ENCODE results near the gene GPHA2.

Gene GPHA2

DNA sequence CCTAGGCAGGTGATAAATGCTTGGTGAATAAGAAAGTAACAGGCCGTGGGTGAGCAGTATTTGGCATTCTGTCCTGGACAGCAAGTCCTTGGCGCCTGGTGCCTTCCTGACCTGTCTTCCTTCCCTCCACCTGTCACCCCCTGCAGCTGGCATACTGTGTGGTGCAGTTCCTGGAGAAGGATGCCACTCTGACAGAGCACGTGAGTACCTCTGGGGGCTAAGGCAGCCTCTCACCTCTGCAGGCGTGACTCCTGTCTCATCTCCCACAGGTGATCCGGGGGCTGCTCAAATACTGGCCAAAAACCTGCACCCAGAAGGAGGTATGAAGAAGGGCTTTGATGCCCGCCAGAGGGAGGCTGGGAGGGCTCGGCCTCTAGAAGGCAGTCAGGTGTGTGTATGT is 4.4 kb downstream of the GPHA2 start:
- DNase-seq (ENCODE audit: low read depth in 2 of 3, low spot score in 1 of 3), result no peak

DNA sequence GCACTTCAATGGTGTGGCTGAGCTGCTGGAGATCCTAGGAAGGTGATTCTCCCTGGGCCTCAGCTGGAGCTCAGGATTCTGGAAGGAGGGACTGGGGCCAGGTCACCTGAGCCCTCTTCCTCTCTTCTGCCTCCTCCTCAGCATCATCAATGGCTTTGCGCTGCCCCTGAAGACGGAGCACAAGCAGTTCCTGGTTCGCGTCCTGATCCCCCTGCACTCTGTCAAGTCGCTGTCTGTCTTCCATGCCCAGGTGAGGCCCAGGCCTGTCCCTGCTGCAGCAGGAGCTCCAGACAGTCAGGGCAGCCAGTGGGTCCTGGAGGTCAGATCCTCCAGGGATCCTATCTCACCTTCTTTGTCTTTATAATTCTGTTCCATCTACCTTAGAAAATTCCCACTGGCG is 5.4 kb downstream of the GPHA2 start:
- DNase-seq (ENCODE audit: low read depth in 2 of 3, low spot score in 1 of 3), result no peak

DNA sequence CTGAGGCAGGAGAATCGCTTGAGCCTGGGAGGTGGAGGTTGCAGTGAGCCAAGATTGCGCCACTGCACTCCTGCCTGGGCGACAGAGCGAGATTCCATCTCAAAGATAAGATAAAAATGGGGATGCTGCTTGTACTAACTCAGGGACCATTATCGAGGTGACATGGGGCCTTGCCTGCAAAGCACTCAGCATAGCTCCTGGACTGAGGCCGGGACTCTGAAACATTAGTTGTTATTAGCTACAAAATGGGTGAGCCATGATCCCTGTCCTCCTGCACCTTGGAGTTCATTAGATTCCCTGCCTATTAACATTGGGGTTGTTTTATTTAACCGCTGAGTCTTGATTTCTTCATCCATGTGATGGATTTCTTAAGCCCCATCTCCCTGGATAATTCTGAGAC is 6.1 kb downstream of the GPHA2 start:
- no peak for DNase-seq (ENCODE audit: low read depth in 2 of 3, low spot score in 1 of 3)

DNA sequence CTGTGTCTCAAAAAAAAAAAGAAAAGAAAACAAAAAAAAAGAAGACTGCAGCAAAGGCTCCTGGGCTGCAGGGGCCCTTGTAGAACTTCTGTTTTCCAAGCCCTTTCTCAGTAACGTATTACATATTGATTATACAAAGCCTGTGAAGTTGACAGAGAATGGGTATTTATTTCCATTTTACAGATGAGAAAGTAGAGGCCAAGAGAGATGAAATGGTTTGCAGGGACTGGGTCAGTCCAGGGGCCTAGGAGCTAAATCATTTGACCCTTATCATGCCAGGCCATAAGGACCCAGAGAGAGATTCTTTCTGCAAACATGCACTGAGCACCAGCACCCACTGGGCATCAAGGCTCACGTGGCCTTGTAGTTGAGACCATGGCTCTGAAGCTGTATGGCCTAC is 6.7 kb downstream of the GPHA2 start:
- no peak for DNase-seq (ENCODE audit: low read depth in 2 of 3, low spot score in 1 of 3)

DNA sequence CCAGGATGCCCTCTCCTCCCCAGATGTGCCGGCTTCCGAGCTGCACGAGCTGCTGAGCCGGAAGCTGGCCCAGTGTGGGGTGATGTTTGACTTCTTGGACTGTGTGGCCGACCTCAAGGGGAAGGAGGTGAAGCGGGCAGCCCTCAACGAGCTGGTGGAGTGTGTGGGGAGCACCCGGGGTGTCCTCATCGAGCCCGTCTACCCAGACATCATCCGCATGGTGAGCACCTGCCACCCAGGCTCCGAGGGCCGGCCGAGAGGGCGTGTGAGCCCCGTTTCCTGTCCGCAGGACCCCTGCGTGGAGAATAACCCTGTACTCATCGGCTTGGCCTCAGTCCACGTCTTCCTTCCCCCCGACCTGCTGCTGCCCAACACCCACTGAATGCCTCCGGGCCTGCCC is 9.0 kb downstream of the GPHA2 start:
- DNase-seq (ENCODE audit: low read depth in 2 of 3, low spot score in 1 of 3), result no peak

DNA sequence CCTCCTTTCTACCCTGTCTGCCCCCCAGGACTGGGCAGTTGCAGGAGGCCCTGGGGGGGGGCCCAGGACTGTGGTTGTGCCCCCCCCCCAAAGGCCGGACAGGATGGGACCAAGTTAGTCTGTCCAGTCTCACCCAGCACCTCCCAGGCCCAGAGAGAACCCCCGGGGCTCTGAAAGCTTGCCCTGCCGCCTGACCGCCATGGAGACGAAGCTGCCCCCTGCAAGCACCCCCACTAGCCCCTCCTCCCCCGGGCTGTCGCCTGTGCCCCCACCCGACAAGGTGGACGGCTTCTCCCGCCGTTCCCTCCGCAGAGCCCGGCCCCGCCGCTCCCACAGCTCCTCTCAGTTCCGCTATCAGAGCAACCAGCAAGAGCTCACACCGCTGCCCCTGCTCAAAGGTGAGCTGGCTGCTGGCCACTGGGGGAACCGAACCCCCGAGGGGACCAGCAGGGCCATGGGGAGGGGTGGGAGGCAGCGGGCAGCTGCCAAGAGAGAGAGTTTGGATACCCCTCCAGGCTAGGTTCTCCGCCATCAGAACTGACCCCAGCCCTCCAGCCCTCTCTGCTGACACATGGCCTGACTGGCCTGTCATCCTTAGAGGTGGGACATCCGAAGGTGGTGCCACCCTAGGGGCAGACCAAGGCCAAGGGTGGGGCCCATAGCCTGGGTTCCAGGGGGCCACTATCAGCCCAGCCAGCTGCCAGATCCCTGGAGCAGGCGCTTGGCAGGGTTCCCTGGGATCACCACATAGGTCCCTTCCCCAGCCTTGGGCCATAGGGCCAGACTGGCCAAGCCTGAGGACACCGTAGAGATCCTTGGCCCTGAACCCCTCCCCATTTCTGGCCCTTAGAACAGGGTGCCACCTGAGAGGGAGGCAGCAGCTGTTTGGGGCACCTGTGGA is 9.9 kb downstream of the GPHA2 start:
- DNase-seq (ENCODE audit: low read depth in 2 of 3, low spot score in 1 of 3), result no peak

DNA sequence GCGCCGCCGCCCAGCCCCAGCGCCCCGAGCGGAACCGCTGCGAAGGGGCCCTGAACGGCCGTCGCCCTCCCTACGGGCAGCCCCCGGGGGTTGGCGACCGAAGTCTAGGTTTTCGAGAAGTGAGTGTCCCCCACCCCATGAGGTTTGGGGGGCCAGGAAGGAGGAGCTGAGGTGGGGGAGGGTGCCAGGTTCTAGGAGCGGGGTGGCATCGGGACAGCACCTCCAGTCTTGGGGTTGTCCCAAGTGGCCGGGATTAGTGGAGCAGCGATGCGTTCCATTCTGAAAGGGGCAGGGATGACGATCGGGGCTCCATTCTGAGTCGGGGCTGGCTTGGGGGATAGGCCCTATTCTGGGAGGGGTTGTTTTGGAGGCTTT is 10.8 kb downstream of the GPHA2 start:
- DNase-seq (ENCODE audit: low read depth in 2 of 3, low spot score in 1 of 3), result no peak

DNA sequence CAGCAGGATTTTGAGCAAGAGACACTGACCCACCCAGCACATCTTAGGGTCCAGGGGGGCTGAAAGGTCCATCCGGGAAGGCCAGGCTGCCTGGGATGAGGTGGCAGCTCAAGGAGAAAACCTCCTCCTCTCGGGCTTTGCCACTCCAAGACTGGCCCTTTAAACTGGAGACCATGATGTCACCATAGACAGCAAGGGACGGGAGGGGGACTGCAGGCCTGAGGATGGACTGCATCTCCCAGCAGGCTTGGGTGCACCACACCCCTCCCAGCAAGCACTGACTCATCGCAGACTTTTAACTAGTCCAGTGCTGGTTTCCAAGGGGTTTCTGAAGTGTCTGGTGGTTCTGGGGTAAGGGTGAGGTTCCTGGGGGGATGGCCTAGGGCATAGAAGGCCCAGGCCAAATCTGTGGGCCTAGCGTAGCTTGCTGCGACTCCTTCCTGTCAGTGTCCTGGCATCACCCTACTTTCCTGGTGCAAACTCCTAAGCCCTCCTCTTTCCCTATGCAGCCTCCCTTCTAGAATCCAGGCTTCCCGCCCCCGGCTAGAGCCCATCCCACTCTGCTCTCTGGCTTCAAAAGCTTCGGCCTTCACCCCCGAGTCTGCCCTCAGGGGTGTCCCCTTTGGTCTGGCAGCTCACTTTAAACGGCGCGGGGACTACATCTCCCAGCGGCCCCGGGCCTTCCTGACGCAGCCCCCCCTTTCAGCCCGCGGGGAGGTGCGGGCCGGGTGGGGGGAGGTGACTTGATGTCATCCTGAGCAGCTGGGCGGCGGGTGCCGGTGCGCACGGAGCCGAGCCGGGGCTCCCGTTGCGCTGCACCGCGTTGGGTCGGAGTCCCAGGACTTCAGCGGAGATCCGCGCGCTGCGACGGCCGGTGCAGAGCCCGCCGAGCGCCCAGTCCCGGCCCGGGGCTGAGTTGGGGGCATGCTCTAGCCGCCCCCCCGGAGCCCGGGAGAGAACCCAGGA is 11.5 kb downstream of the GPHA2 start, which contains the start of gene PPP2R5B:
TSS of gene PPP2R5B (plus strand) at position 746 of the 966 bp plus-strand sequence. CDS start 1,046 bp downstream, outside the sequence.
- DNase-seq (ENCODE audit: low read depth in 2 of 3, low spot score in 1 of 3), result peak; percentile 74 to 86 (median 75)

DNA sequence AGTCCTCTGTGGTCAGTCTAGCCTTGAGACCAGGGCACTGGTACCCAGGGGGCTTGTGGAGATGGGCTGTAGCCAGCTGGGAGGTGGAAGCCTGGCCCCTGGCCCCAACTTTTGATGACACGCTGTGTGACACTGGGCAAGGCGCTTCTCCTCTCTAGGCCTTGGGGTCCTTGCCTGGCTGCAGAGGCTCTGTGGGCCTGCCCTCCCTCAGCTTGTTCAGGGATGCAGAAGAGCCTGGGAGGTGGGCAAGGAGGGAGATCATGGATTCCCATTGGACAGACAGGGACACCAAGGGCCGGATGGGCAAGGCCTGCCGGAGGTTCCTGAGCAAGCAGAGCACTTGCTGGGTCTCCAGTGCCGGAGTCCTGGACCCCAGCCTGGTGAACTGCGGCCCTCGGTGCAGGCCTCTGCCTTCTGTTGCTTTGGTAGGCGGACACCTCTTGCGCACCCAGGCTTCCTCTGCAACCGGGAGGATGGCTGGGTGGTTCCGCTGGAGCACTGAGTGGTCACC is 12.5 kb downstream of the GPHA2 start:
- no peak for DNase-seq (ENCODE audit: low read depth in 2 of 3, low spot score in 1 of 3)

DNA sequence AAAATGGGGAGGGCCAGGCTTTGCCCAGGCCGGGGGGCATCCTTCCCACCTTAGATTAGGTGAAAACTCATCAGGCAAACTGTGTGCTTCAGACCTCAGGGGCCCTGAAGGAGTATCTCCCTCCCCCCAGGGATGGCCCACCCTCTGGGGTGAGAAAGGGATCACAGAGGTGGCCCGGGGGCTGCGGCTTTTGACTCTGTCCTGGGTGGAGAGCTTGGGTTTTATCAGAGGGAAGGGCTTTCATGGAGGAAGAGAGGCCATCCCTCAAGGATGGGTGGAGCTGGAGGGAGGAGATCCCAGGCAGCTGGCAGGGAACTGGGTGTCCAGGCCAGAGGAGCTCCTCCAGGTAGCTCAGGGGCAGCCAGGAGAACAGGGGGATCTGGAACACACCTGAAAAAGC is 14.3 kb downstream of the GPHA2 start:
- no peak for DNase-seq (ENCODE audit: low read depth in 2 of 3, low spot score in 1 of 3)

DNA sequence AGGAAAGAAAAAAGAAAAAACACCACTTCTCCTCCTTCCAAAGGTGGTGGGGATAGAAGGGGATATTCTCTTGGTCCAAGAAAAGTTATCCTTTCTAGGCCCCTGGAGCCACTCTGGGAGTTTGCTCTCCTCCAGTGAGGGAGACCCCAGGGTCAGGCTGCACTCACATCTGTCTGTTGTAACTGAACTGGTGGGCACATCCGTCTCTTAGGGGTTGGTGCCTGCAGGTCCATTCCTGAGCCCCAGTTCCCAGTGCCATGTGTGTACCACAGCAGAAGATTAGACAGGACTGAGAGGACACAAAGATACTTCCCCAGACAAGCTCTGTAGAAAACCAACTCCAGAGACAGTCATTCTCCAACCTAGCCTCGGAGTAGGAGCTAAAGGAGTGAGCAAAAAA is 15.6 kb downstream of the GPHA2 start:
- DNase-seq (ENCODE audit: low read depth in 2 of 3, low spot score in 1 of 3), result no peak

DNA sequence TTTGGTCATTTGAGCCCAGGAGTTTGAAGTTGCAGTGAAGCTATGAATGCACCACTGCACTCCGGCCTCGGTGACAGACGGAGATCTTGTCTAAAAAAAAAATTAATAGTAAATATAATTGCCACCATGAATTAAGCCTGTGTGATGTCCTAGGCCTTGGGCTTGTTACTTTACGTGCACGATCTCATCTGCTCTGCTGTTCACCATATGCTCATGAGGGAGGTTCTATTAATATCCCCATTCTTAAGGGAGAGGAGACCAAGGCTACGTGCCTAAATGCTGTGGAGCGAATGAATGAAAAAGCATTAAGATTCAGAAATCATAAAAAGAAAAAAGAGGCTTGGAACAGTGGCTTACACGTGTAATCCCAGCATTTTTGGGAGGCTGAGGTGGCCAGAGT is 16.1 kb downstream of the GPHA2 start:
- DNase-seq (ENCODE audit: low read depth in 2 of 3, low spot score in 1 of 3), result no peak

DNA sequence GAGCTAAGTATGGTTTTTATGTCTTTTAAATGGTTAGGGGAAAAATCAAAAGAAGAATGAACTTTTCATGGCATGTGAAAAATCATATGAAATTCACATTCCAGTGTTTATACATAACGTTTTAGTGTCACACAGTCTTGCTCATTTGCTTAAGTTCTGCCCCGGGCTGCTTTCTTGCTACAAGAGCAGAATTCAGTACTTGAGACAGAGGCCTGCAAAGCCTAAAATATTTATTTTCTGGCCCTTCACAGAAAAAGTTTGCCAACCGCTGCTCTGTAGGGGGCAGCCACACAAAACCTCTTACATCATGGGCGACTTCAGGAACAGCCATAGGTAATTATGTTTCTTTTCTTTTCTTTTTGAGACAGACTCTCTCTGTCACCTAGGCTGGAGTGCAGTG is 17.7 kb downstream of the GPHA2 start:
- DNase-seq (ENCODE audit: low read depth in 2 of 3, low spot score in 1 of 3), result no peak

DNA sequence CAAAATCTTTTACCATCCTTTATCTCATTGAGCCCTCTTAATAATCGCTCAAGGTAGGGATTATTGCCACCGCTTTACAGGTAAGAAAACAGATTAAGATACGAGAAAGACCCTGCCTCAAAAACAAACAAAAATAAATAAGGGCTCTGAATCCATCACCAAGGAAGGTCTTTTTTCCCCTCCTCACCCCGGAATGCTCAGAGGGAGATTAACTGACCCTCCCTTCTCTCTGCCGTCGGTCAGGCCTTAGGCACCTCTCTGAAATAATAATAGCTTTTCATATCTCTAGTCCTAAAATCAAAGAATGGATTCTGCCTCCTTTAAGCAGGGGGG is 18.1 kb downstream of the GPHA2 start:
- DNase-seq (ENCODE audit: low read depth in 2 of 3, low spot score in 1 of 3), result no peak

DNA sequence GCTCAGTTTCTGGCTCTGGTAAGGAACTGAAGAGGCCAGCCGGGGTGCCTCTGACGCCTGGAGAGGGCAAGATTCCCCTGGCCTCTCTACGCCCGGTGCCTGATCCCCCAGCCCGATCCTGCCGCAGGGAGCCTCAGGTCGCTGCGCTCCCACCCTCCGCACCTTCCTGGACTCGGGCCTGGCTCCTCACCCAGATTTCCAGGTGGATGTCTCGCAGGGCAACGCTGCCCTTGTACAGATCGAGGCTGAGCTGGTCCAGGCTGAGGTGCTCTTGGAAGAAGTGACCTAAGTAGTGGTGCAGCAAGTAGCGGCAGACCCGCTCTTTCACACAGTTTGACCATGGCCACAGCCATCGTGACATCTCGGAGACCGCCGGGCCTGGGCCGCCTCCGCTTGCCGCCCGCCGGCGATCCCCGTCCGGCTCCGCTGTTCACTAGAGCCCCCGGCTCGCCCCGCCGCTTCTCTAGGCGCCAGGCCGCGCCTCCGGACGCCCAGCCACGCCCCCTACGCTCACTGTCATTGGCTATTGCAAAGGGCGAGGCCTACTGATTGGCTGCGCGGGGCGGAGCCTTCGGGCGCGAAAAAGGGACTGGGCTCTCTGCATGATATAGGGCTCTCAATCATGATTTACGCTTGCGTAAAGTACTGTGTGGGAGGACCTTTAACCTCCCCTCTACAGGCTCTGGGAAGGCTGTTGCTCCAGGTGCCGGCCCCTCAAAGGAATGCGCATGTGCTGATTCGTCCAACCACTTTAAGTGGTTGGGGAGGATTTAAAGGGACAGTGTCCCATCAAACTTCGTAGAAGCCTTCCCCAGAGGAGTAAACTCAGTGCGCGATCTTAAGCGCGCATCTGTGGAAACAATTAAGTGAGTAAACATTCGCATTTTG is 18.7 kb downstream of the GPHA2 start, which contains the start of gene ATG2A:
TSS of gene ATG2A (minus strand) at position 435 of the 888 bp plus-strand sequence. CDS start at position 361, 74 bp downstream.
- peak; percentile 98 to 99 (median 98) for DNase-seq (ENCODE audit: low read depth in 2 of 3, low spot score in 1 of 3)

DNA sequence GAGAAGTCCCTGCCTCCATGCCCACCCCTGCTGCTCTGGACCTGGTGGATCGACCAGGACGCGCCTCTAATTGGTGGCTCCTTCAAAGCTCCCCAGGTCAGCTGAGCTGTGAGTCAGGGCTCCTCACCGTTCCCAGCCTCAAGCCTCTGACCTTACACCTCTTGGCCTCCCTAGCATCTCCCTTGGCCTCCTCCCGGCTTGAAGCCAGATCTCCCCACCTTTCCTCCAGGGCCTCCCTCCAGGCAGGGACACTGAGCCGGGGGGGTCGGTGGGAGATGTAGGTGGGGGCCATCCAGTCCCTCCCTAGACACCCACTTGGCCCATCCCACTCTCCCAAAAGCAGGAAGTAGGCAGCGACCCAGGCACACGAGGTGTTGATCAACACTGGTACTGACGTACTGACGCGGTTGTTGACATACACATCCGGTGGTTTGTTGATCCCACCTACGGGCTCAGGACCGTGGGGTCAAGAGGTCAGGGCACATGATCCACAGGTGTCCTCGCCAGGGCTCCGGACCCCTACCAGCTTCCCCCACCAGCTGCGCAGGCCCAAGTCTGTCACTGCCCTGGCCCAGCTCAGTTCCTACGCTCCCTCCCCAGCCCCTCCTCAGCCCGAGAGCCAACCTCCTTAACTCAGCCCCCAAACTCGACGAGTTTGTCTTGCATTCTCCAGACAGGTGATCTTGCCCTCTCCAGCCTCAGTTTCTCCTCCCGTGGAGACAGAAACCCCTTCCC is 19.5 kb downstream of the GPHA2 start:
- DNase-seq (ENCODE audit: low read depth in 2 of 3, low spot score in 1 of 3), result peak in 2 of 3 donors; percentile 3 to 24

DNA sequence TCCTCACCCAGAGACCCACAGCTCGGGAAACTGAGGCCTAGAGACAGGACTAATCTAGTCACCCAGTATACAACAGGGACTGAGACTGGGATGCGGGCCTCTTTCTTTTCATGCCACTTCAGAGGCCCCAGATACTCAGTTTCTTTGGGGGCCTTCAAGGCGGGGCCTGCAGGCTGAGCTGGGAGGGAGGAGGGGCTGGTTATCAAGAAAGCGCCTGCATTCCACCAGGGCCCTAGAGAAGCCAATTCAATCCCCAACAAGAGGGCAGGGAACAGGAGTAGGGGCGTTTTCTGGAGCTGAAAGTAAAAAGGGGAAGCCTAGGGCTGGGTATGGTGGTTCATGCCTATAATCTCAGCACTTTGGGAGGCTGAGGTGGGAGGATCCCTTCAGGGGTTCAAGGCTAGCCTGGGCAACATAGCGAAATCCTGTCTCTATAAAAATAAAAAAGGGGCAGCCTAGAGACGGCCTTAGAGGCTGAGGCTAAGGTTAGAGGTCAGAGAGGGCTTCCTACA is 20.3 kb downstream of the GPHA2 start:
- DNase-seq (ENCODE audit: low read depth in 2 of 3, low spot score in 1 of 3), result no peak

DNA sequence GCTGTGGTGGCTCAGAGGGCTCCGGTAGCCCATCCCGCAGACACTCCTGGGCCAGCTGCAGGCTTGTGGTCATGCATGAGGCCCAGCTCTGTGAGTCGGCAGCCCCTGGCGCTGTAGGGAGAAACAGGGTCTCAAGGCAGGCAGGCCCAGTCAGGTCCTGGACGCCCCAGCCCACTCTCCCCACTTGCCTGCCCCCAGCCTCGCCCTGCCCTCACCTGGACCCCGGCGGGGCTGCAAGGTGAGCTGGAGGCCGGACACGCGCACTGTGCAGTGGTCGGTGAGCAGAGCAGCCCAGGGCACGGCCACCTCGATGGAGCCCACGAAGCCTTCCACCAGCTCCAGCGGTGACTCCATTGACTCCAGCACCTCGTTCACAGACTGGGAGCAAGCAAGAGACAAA is 21.6 kb downstream of the GPHA2 start:
- DNase-seq (ENCODE audit: low read depth in 2 of 3, low spot score in 1 of 3), result no peak

DNA sequence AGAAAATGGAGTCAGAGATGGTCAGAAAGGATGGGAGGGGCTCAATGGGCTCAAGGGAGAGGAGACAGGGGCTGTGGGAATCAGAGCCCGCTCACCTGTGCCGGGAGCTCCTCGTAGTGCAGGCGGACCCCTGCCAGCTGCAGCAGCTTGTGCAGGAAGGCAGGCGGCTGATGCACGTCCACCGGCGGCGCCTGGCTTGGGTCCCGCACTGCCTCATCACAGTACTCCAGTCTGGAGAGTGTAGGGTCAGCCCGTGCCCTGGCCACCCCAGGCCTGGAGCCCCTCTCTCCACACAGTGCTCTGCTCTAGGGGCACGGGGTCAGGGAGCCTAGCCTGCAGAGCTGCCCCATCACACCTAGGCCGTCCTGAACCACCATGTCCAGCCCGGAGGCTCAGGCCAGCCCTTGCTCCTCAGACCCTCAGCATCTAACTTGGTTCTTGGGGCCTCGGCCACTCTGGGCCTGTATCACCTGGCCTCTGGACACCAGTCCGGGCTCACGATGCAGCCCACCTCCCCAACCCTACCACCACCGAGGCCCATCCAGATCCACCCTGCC is 22.4 kb downstream of the GPHA2 start:
- DNase-seq (ENCODE audit: low read depth in 2 of 3, low spot score in 1 of 3), result no peak

Measured in stimulated activated CD4-positive, alpha-beta T cell treated with anti-CD3 and anti-CD28 coated beads, Interleukin-12 subunit alpha, Interleukin-12 subunit beta, amount 100 ng/mL, for 48 hours (primary cell).